ENCODE data around the gene CUEDC1. TPM values are rescaled to one million over a fixed set of nuclear protein-coding genes. Genes with fewer than 3 reads are reported as not detected.

CUEDC1 gene
- total RNA-seq, 4 donors from 2014 or later = 31.2 to 43.9 (median 34.3) TPM

GRCh38 chr17:57938061-57938502 is 17.1 kb downstream of the CUEDC1 start:
- Histone ChIP-seq H3K27ac (peak overlapping the region; percentile 85 to 94 (median 90)), H3K9me3 (no peaks in the 10 kb centered on the region), H3K4me3 (no peak overlapping the region), H3K4me1 (peaks cover 87 to 88% of the 10 kb centered on the region in 2 donors), H3K36me3 (no peaks in the 10 kb centered on the region), H3K27me3 (no peaks in the 10 kb centered on the region)
- no peak for DNase-seq
- no peak for ATAC-seq
- TF ChIP-seq CTCF (IDR thresholded peaks at IDR 0.05 in 4 of 5, conservative IDR thresholded peaks at IDR 0.05 in 1 of 5) (no peak), POLR2A (IDR thresholded peaks at IDR 0.05) (no peak)
- in situ Hi-C loops (cut with MboI; ENCODE audit: low sequenced_read_pairs in 4 of 4) (no loop called here), intact Hi-C loops (cut with DNase I; ENCODE audit: low total_unique reads) (no loop called here)

DNA sequence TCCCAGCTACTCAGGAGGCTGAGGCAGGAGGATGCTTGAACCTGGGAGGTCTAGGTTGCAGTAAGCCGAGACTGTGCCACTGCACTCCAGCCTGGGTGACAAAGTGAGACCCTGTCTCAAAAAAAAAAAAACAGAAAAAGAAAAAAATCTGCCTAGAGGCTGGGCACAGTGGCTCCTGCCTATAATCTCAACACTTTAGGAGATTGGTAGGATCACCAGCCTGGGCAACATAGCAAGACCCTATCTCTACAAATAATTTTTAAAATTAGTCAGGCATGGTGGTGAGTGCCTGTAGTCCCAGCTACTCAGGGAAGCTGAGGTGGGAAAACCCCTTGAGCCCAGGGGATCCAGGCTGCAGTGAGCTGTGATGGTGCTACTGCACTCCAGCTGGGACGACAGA is 17.7 kb downstream of the CUEDC1 start:
- Histone ChIP-seq H3K9me3 (no peaks in the 10 kb centered on the region), H3K27me3 (no peaks in the 10 kb centered on the region), H3K4me3 (no peak overlapping the region), H3K36me3 (no peaks in the 10 kb centered on the region), H3K27ac (peak overlapping the region; percentile 85 to 94 (median 90)), H3K4me1 (peaks cover 90% of the 10 kb centered on the region in 2 donors)
- in situ Hi-C loops (cut with MboI; ENCODE audit: low sequenced_read_pairs in 4 of 4) (no loop called here), intact Hi-C loops (cut with DNase I; ENCODE audit: low total_unique reads) (no loop called here)
- ATAC-seq = no peak
- DNase-seq = no peak
- TF ChIP-seq CTCF (IDR thresholded peaks at IDR 0.05 in 4 of 5, conservative IDR thresholded peaks at IDR 0.05 in 1 of 5) (no peak), POLR2A (IDR thresholded peaks at IDR 0.05) (no peak)

DNA sequence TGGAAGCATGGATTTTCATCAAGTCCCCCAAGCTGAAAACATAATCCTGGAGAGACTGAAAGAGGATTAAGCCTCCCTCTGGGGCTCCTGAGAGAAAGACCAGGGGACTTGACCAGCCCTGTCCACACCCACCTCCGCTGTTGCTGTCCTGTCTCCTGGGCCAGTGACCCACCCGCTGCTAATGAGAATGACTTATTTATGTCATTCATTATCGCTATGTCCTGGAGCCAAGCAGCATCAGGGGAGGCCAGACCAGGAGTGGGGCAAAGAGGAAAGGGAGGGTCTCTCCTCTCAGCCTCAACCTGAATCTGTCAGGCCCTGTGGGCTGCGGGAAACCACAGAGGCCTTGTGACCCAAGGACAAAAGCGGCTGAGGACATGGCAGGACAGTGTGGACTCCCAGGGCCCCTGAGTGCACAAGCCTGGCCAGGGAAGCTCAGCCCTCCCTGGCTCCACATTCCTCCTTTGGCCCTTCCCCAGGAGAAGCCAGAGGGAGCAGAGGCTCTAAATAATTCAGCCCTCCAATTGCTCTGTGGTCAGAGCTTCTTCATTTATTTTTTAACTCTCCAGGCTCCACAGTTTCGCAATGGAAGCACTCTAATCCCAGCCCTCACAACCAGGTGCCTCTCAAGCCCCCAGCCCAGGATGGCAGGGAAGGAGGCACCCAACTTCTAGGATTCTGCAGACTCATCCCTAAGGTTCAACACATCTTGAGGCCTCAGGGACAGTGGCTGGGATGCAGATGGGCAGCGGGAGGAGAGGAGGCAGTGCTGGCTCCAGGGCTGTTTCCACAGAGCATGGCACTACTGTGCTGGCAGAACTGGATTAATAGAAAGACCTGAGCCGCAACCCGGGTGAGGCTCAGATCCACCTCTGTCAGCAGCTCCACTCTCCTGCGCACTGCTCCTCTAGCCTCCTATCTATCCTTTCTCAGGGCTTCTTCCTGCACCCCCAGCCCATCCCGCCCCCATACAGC is 19.1 kb downstream of the CUEDC1 start:
- ATAC-seq (peak; percentile 16 to 53), DNase-seq (peak; percentile 50 to 81)
- TF ChIP-seq CTCF (IDR thresholded peaks at IDR 0.05 in 4 of 5, conservative IDR thresholded peaks at IDR 0.05 in 1 of 5) = no peak
- Histone ChIP-seq H3K36me3 (no peaks in the 10 kb centered on the region), H3K4me1 (peaks cover 90% of the 10 kb centered on the region in 2 donors), H3K27ac (peak overlapping the region; percentile 85 to 94 (median 90)), H3K27me3 (no peaks in the 10 kb centered on the region), H3K9me3 (no peaks in the 10 kb centered on the region), H3K4me3 (no peak overlapping the region)
- intact Hi-C loops (cut with DNase I; ENCODE audit: low total_unique reads) = no loop called here
- in situ Hi-C loops (cut with MboI; ENCODE audit: low sequenced_read_pairs in 4 of 4) = no loop called here

DNA sequence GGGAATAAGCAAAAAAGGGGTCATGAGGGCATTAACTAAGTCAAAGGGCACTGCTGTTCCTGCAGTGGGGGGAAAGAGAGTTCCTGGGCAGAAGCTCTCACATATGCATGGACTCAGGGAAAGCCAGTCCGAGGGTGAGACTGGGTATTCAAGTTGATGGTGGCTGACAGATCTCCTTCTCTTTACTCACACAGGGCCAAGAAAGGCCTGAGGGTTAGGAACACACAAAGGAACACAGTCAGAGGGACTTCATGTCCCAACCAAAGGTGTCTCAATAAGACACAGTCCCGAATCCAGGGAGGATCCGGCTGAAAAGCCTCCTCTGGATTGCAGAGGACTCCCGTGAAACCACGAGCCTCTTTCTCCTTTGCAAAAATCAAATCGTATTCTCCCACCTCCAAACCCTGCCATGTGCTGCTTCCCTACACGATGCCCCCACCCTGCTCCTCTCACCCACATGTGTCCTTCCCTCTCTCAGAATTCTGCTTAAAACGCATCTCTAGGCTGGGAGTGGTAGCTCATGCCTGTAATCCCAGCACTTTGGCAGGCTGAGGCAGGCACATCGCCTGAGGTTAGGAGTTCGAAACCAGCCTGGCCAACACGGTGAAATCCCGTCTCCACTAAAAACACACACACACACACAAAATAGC is 23.6 kb downstream of the CUEDC1 start:
- H3K4me3 ChIP-seq = no peak overlapping the region
- H3K27me3 ChIP-seq = no peaks in the 10 kb centered on the region
- intact Hi-C loops (cut with DNase I; ENCODE audit: low total_unique reads) = no loop called here
- in situ Hi-C loops (cut with MboI; ENCODE audit: low sequenced_read_pairs in 4 of 4) = no loop called here
- no peak for DNase-seq
- no peaks in the 10 kb centered on the region for H3K36me3 ChIP-seq
- TF ChIP-seq POLR2A (IDR thresholded peaks at IDR 0.05) (no peak), CTCF (IDR thresholded peaks at IDR 0.05 in 4 of 5, conservative IDR thresholded peaks at IDR 0.05 in 1 of 5) (no peak)
- peak overlapping the region; percentile 69 to 87 (median 78) for H3K27ac ChIP-seq
- ATAC-seq = peak; percentile 32 to 48
- no peaks in the 10 kb centered on the region for H3K9me3 ChIP-seq
- peaks cover 83 to 93% of the 10 kb centered on the region in 2 donors for H3K4me1 ChIP-seq
